GM21367 (cell line): ENCODE measurements around the gene ME3.
A peak's percentile ranks its signal among the peaks of the same experiment; 100 is the strongest.

Source experiments
- ATAC-seq: cut with Tn5 transposase; IDR thresholded peaks from one replicate; pipeline ENCODE4 v1.9.1; 2021; ENCODE audit not compliant: unreplicated experiment

The ME3 gene

GRCh38 chr11:86469491-86470388, 202.7 kb downstream of the ME3 start:
- ATAC-seq, result no peak

- no peak for ATAC-seq
These were observed 204.2 kb downstream of the ME3 start for GRCh38 chr11:86468169-86468568.

- ATAC-seq, result no peak
These were observed 207.8 kb downstream of the ME3 start for GRCh38 chr11:86464509-86465221.

DNA sequence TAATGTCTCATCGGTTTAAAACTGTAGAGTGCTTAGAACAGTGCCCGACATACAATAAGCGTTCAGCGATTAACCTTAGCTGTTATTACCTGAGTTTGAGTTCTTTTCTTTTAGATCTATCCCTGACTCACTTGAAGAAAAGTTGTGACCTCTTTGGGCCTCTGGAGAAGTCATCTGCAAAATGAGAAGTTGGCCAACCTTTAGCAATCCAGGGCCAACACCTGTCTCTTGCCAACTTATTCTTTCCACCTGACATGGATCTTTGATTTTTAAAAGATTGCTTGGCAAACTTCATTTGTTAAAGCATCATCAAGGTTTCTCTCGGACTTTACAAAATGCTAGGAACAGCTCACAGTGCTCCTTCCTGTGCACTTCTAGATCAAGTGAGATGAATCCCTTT, 208.5 kb downstream of the ME3 start:
- no peak for ATAC-seq

GRCh38 chr11:86463120-86463519, 209.3 kb downstream of the ME3 start:
- ATAC-seq, result no peak

DNA sequence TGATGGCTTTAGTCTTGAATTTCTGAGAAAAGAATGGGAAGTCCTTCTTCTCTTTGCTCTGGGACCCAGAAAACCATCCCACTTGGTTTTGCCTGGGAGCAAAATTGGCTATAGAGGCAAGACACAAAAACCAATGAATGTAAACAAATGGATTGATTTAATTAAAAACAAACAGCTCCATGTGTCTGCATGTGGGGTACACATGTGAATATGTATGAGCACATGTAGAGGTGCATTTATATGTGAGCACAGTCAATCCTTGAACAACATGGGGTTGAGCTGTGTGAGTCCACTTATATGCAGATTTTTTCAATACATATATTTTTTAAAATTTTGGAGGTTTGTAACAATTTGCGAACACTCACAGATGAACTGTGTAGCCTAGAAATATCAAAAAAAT, 210.5 kb downstream of the ME3 start:
- no peak for ATAC-seq

- ATAC-seq, result no peak
These were observed 211.7 kb downstream of the ME3 start for GRCh38 chr11:86460461-86461385.

DNA sequence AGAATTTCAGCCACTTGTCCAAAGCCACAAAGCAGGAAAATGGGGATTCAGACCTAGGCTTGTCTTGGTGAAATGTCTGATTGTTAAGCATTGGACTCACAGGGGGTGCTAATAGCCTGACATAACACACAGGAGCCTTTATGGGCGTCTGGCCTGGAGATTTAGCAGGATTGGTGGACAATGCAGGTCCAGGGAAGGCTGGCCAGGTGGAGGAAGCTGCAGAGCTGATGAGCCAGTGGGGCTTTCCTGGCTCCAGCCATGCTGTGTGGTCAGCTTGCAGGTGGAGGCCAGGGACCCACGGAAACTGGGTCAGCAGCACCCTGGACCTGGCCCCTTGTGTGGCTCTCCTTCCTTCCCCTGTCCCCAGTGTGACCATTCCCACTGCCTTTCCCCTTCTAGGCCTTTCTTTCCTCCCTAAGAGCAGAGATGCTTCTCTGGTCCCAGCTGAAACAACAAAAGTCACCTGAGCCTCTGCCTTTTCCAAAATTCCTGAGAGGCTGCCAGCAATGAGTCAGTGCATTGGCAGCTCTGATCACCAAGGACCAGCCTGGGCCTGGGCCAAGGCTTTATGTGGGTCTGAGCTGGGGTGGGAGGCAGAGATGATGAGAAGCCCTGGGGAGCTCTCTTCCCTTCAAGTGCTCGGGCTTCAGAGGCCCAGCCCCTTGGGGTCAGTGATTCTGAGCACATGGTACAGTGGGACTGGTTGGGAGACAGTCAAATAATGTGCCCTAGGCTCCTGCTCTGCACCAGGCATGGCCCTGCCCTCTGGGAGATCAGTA, 212.5 kb downstream of the ME3 start:
- ATAC-seq, result no peak

DNA sequence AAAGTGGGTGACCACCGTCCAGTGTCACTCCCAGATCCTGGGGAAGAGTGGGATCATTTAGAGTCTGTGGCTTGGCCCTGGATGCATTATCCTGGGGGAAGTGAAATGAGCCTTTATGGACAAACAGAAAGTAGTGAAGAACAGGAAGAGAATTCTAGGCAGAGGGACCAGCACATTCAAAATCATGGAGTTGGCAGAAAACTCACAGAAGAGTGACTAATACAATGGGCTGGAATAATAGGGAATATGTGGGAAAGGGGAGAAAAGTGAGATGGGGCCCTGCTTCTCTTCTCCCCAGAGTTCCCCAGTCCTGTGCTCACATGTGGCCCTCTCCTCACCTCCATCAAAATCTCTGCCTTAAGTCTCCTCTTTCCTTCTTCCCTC, 213.4 kb downstream of the ME3 start:
- no peak for ATAC-seq

DNA sequence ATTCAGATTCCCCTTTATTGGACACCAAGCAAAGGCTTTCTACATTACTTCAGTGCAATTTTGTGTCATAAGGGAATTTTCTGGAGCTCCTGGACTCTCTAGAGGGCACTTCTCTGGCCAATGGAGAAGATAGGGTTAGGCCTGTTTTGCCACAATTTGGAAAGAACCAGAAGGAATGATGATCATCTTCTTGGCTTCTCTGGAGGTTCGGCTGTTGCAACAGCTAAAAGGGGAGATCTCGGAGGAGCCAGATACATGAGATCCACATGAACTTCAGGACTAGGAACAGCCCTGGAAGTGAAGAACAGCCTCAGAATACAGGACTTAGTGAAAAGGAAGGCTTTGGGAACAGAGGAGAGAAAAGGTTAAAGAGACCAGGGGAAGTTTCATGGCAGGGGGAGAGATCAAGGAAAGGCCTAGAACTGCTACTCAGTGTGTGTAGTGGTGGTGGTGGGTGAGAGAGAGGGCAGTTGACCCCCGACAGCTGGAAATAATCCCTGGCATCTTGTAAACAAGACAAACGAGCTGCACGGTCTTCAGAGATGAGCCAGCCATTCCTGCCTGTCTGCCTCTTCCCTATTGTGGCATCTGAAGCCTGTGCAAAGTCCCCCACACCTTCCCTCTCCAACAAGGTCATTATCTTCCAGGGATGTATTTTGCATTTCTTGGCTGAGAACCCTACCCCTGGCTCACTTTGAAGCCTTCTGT, 214.0 kb downstream of the ME3 start:
- ATAC-seq, result no peak

GRCh38 chr11:86456075-86456939, 216.1 kb downstream of the ME3 start:
- ATAC-seq, result peak; percentile 68

DNA sequence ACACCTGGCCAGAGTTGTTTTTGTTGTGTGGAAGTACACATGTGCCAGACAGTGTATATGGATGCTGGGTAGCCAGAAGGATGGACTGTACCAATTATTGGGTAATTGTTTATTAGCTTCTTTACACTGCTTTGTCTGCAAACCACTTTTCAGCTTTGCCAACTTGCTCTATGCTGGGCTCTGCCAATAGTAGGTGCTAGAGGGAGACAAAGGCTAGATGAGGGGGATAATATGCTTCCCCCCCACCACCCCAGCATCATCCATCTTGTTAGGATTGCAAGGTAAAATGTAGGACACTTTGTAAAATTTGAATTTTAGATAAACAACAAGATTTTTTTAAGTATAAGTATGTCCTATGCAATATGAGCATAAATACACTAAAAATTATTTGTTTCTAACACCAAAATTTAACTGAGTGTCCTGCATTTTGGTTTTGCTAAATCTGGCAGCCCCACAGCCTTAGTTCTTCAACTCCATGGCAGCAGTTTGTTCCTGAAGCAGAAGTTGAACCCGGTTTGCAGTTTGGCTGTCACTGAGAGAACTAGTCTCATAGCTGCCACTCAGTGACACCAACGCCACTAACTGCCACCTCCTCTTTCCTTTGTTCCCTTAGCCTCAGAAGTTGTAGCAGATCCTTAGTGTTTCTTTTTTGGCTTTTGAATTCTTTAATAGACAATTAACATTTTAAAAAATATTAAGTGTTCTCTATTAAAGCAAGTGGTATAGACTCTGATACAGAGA, 219.0 kb downstream of the ME3 start:
- ATAC-seq, result no peak

DNA sequence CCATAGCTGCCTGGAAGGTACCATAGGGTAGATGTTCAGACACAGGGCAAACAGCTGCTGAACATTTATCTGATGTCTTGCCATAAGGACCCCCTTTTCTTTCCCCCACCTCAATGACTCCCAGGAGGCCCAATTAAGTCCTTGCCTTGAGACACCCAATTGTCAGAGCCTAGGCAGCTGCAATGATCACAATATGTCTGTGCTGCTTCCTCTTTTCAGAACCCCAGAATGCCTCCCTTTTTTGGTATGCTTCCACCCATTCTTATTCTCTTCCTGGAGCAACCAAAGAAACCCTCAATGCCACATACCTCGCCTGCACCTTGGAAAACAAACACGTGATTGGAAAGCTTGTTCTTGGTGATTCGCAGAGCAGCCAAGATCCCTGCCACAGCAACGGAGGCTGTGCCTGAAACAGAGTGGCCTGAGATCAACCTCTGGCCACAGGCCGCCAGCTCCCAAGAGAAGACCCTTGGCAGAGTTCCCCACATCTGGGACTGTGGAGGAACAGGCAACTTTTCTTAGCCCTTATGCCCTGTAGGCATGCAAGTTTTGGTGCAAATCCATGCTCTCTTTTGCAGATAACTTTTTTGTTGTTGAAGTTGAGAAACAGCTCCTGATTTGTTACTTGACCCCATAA, 222.3 kb downstream of the ME3 start:
- ATAC-seq, result no peak

DNA sequence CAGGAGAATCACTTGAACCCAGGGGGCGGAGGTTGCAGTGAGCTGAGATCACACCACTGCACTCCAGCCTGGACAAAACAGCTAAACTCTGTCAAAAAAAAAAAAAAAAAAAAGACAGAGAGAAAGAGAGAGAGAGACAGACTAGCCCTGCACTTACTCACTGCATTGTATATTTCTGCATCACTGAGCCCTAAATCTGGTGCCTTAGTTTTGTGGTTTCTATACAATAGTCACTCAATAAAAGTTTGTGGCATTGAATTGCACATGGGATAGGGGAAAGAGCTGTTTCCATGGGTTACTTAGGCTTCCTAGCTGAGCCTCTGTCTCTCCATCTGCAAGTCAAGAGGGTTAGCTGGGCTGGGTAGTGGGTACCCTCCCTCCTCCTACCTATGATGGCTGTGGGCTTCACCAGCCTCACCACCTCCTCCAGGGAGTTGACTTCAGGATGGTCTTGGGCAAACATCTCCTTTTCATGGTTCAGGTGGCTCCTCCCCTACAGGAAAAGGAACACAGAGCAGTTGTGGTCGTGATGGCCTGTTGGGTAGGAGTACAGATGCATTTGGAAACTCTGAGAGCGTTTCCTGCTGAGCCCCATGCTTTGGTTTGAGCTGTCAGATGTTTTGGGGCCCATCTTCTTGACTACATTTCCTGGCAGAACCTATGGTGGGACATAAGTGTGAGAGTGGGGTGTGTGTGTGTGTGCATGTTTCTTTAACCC, 224.5 kb downstream of the ME3 start:
- peak; percentile 38 for ATAC-seq

- no peak for ATAC-seq
These were observed 225.5 kb downstream of the ME3 start for GRCh38 chr11:86446924-86447285.

DNA sequence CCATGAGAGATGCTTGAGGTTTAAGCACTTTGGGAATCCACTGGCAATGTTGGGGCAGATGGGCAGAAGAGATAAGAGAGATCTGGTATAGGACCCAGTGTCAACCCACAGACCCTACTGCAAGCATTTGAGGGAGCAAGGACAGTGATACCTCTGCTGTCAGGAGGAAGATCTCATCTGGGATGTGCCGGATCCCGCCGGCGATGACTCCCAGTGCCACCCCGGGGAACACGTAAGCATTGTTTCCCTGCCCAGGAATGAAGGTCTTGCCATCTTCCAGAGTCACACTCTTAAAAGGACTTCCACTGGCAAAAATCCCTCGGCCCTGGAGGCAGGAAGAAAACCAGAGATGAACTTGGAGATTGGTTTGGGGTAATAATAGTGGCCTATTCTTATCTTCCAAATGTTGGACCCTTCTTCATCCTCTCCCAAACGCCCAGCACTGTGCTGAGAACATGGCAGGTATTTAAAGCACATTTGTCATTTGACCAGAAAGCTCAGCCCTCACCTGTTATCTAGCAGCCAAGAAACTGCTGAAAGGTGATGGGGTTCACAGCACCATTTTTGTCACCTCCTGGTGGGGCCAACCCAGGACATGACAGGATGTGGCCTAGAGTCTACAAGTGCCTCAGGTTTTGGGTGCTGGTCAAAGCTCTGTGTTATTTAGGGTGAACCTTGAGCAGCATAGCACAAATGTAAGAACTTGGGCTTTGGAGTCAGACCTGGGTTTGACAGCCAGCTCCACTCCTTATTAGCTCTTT, 226.1 kb downstream of the ME3 start:
- no peak for ATAC-seq
